Stimulated activated CD4-positive, alpha-beta T cell treated with anti-CD3 and anti-CD28 coated beads, Interleukin-2, amount 100 ng/mL, for 48 hours (primary cell): ENCODE measurements around the gene UBE2V1.

ENCODE experiments used
- DNase-seq, 2 donors: peaks; one replicate each; pipeline ENCODE4 v3.0.0-alpha.2; 2020

Gene UBE2V1

DNA sequence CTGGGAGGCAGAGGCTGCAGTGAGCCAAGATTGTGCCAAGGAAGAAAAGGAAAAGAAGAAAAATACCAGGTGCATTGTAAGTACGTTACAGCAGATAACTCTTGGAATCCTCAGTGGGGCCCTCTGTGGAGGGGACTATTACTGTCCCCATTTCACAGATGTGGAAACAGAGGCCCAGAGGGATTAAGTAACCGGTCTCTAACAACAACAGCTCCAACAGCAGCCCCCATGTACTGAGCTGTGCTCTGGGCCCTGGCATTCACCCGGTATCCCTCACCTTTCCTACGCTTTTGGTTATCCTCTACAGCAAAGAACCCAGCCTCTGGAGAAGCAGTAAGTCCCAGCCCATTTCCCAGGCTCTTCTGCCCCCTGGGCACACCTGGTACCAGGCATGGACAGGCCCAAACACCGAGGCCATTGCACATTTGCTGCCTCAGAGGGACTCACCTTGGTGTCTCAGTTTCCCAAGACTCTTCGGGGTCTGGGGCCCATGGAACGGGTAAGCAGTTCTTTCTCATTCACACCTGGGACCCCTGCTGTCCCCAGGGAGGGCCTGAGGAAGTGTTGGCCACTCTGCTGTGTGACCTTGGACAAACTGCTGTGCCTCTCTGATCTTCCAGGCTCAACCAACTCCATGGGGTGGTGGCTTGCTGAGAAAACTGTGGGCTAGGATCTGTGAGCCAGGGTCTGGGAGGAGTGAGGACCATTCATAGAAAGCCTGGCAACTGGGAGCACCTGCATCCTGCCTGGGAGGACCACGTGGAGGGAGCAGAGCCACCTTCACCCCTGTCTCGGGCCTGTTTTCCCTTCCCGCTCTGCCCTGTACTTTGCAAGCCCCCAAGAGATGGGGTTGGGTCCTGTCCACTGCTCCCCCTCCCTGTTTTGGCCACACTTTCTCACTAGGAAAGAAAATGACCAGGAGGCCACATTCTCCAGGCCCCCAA, 70.3 kb downstream of the UBE2V1 start:
- DNase-seq: no peak

DNA sequence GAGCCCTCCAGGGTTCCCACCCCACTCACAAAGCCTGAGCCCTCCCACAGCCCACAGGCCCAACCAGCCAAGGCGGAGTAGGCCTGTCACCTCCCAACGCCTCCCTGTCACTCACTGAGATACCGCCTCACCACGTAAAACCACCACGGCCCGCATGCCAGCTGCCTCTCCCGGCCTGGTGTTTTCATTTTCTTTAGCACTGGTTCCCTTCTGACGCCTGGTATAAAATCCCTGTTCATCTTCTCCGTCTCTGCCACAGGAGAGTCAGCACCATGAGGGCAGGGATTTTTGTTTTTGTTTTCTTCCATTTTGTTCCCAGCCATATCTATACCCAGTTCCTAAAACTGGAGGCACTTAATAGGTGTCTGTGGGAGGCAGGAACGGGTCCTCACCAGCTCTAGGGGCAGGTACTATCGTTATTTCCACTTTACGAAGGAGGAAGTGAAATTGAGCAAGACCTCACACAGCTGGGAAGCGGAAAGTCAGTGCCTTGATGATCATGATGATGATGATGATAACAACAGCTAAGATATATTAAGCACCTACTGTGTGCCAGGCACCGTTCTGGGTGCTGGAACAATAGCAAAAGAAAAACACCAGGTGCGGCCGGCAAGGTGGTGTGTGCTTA, 71.6 kb downstream of the UBE2V1 start:
- no peak for DNase-seq

DNA sequence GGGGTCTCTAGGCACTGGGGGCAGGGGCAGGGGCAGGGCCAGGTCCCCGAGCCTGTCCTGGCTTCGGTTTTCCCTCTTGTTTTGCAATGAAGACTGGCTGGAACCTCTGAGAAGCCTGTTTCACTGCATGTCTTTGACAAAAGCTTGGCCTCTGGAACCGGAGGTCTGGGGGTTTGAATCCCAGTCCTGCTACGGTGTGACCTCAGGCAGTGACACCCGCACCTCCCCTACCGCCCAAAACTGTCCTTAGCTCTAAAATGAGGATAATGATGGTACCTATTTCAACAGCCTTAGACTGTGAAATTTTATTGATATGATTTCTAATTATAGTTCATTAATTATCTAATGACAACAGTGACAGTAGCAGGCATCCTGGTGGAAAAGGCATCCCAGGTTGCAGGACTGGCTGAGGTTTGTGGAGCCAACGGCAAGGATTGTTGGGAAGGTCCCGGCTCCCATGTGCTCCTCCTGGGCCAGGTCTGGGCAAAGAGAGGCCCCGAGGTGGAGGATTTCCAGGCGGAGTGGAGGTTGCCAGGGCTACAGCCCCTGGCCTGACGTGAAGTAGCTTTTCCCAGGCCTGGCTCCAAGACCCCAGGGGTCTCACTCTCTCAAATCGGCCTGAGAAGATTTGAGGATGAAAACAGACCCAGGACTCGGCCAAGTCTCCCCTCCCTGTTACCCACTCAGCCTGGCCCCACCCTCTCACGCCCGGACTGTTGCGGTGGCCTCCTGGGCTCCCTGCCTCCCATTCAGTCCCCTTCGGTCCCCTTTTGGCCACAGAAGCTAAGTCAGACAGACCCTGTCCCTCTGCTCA, 72.3 kb downstream of the UBE2V1 start:
- no peak for DNase-seq

DNA sequence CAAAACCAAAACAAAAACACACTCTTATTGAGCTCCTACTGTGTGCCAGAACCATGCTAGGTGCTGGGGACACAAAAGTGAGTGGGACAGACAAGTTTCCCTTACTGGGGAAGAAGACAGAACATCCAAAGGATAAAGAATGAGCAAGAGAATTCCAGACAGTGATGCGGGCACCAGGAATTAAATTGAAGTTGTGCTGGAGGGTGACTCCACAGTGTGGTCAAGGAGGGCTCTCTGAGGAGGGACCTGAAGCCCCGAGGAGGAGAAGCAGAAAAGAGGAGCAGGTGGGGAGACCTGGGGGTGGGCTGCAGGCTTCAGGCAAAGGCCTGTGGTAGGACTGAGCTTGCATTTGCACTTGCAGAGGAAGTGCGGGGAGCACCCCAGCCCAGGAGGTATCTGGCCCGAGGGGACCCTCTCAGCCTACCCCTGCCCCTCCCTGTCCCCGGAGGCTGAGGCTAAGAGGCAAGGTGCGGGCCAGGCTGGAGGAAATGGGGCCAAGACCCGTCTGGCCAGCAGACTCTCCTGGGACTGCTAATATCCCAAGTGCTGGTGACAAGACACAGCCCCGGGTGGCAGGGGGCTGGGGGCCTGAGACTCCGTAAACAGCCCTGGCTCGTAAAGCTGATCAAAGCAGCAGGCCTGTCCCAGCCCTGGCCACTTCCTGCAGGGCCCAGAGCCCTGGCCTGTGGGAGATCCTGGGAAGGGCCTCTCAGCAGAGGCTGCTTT, 73.1 kb downstream of the UBE2V1 start:
- DNase-seq: no peak

DNA sequence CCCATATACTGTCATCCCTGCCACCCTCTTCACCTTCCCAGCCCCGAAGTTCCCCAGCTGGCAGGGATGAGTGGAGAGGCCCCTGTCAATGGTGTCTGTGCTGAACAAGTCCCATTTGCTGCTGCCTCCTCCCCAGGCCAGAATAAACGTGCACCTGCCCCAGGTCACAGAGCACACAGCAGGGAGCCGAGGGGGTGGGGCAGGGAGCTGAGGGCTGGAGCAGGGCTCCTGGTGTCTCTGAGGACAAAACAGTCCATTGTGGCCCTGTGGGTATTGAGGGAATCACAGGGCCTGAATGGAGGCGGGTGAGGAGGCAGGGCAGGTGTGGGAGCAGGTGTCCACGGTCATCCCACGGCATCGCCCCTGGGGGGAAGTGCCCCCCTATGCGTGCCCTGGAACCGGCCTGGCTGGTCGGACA, 74.4 kb downstream of the UBE2V1 start:
- DNase-seq: no peak

DNA sequence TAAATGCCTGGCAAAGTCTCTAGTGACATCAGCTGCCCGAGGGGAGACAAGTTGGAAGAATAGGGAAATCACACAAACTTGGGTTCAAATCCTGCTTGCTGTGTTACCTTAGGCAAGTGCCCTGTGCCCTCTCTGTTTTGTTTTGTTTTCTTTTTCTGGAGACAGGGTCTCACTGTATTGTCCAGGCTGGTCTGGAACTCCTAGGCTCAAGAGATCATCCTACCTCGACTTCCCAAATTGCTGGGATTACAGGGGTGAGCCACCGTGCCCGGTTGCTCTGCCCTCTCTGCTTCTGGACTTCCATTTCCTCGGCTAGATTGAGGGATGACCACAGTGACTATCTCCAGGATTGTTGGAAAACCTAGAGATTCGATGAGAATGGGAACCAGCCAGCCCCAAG, 74.8 kb downstream of the UBE2V1 start:
- DNase-seq: no peak

DNA sequence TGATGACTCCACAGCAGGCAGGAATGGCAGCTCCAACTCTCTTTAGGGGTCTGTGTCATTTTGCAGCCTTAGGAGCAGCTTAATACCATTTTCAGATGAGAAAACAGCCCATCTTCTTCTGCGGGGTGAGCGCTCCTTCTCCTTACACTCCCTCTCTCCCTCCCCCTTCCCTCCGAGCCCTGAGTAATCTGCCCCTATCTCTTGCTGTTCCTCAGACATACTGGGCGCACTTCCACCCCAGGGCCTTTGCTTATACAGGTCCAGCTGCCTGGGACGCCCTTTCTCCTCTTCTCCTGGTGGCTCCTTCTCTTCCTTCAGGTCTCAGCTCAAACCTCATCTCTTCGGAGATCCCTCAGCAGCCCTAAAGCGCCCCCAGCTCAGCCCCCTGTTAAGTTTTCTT, 75.4 kb downstream of the UBE2V1 start:
- DNase-seq: no peak

DNA sequence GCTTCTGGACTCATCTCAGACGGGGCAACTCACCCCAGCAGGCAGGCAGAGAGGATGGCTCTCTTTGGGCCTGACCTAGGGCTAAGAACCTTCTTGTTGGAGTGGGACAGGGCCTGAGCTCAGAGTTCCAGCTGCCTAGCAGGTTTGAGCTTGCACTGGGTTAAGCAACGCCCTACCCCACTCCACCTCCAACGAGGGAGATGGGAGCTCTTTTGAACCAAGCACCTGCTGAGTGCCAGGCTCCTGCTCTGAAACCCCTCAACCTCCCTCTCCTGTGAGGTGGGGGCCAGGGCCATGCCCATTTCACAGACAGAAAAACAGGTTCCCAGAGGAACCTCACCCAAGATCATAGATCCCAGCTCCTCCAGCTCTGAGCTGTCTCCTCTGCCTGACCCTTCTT, 75.8 kb downstream of the UBE2V1 start:
- no peak for DNase-seq

DNA sequence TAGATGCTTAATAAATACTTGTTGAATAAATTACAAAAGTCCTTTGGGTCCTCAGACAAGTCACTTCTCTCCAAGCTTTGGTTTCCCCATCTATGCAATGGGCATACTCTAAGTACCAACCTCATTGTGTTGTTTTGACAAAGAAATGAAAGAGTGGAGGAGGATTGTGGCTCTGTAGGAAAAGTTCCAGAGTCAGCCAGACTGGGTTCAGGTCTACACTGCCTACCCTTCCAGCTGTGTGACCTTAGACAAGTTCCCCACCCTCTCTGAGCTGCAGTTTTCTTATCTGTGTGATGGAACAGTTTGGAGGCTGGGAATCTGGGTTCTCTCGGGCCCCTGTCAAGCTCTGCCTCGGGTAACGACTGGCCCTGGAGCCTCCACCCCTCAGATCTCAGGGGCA, 76.2 kb downstream of the UBE2V1 start:
- no peak for DNase-seq

DNA sequence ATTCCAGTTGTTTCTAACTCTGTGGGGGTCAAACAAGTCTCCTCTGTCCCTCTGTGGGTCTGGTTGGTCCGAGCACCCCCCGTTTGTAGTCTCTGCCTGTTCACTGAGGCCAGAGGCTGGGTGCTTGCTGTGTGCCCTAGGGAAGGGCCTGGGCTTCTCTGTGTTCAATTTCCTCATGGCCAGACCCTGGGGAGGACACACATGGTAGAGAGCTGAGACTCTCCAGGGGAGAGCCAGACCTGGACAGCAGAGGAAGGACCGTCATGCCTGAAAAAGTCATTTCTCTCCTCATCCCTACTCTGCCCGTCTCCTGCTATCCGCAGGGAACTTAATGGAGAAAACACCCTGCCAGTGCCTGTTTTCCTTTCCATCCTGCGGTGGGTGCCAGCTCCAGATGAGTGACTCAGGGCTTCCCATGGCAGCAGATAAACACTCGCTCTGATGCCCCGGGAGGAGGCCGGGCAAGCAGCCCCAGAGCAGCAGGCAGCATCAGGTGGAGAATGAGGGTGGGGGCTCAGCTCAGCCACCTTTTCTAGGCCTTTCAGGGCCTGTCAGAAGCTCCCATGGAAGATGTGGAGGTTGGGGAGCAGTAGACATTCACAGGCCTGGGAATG, 78.3 kb downstream of the UBE2V1 start:
- no peak for DNase-seq

DNA sequence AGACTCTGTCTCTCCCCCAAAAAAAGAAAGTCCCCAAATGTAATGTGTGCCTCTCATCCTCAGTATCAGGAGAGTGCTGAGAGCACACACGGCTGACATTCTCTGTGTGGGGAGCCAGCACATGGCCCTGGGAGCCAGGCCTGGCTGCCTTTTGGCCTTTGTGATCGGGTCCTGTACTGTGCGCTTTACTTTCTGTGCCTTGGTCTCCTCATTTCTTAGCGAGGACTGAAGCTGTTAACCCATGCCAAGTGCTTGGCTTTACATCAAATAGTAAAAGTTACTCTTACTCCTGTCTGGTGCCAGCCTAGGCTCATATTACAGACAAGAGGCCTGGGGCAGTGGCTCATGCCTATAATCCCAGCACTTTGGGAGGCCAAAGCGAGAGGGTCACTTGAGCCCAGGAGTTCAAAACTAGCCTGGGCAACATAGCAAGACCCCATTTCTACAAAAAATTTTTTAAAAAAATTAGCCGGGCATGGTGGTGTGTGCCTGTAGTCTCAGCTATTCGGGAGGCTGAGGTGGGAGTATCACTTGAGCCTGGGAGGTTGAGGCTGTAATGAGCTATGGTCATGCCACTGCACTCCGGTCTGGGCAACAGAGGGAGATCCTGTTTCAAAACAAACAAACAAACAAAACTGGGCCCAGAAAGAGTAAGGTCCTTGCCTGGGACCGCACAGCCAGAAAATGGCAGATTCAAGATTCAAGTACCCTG, 79.8 kb downstream of the UBE2V1 start:
- DNase-seq: no peak
